HepG2 (cell line): ENCODE data around the gene CSTPP1. TPM values are rescaled to one million over a fixed set of nuclear protein-coding genes. Genes with fewer than 3 reads are reported as not detected.

ENCODE experiments used
- ARHGAP35 ChIP-seq: sonication (generic); formaldehyde crosslinking; IDR thresholded peaks from 2 replicates; pipeline ENCODE4 v1.9.0; 2022; ENCODE audit warnings: mild to moderate bottlenecking, inconsistent platforms, moderate library complexity, missing genetic modification reagents, borderline replicate concordance
- DMAP1 ChIP-seq: IDR thresholded peaks from 2 replicates; pipeline ENCODE4 v1.6.1; 2016
- FOXA3 ChIP-seq: IDR thresholded peaks from 2 replicates; pipeline ENCODE4 v1.6.1; 2016; ENCODE audit warnings: missing genetic modification reagents, missing compliant biosample characterization
- HIC2 ChIP-seq: sonication (generic); formaldehyde crosslinking; IDR thresholded peaks from 2 replicates; pipeline ENCODE4 v1.9.0; 2022; ENCODE audit warnings: low read depth, missing genetic modification reagents
- MXD3 ChIP-seq: IDR thresholded peaks from 2 replicates; pipeline ENCODE4 v1.6.1; 2016; ENCODE audit warnings: mild to moderate bottlenecking, missing biosample characterization, missing genetic modification reagents
- NR2F6 ChIP-seq, 2 experiments: IDR thresholded peaks; 2 replicates each; pipeline ENCODE4 v1.6.1; 2016; ENCODE audit warnings: antibody characterized with exemption in 1 of 2, mild to moderate bottlenecking in 1 of 2
- PHF20 ChIP-seq: sonication (generic); formaldehyde crosslinking; IDR thresholded peaks from 2 replicates; pipeline ENCODE4 v1.5.0; 2020; ENCODE audit warnings: mild to moderate bottlenecking, missing genetic modification reagents
- PHF5A ChIP-seq: IDR thresholded peaks from one replicate; pipeline ENCODE4 v1.6.1; 2018; ENCODE audit warnings: low read depth, missing genetic modification reagents; ENCODE audit not compliant: unreplicated experiment
- POGK ChIP-seq: sonication (generic); formaldehyde crosslinking; conservative IDR thresholded peaks from 2 replicates; pipeline ENCODE4 v1.8.0; 2022; ENCODE audit warnings: mild to moderate bottlenecking, moderate library complexity, missing genetic modification reagents
- POLR2G ChIP-seq: fragments of 200-400 bp; formaldehyde crosslinking; IDR thresholded peaks from 2 replicates; pipeline ENCODE4 v1.6.1; 2018; ENCODE audit warnings: mild to moderate bottlenecking, low read depth, low read length, moderate library complexity
- RCOR2 ChIP-seq: IDR thresholded peaks from 2 replicates; pipeline ENCODE4 v1.6.1; 2016; ENCODE audit warnings: missing biosample characterization, missing genetic modification reagents
- ZBTB10 ChIP-seq: sonication (generic); formaldehyde crosslinking; IDR thresholded peaks from 2 replicates; pipeline ENCODE4 v1.4.0; 2020; ENCODE audit warnings: missing genetic modification reagents, borderline replicate concordance
- ZNF224 ChIP-seq: sonication (generic); formaldehyde crosslinking; IDR thresholded peaks from 2 replicates; pipeline ENCODE4 v1.5.0; 2020; ENCODE audit warnings: mild to moderate bottlenecking, missing genetic modification reagents
- ZNF264 ChIP-seq: sonication (generic); formaldehyde crosslinking; IDR thresholded peaks from 2 replicates; pipeline ENCODE4 v1.4.0; 2020; ENCODE audit warnings: missing genetic modification reagents
- ZNF512 ChIP-seq: sonication (generic); formaldehyde crosslinking; IDR thresholded peaks from 2 replicates; pipeline ENCODE4 v1.4.0; 2020; ENCODE audit warnings: mild to moderate bottlenecking, missing genetic modification reagents
- ZNF564 ChIP-seq: sonication (generic); formaldehyde crosslinking; IDR thresholded peaks from 2 replicates; pipeline ENCODE4 v1.8.1; 2023; ENCODE audit warnings: mild to moderate bottlenecking, missing genetic modification reagents
- ZSCAN29 ChIP-seq: sonication (generic); formaldehyde crosslinking; conservative IDR thresholded peaks from 2 replicates; pipeline ENCODE4 v1.4.0; 2020; ENCODE audit warnings: mild to moderate bottlenecking, missing genetic modification reagents
- polyA plus RNA-seq, 8 experiments: library from polyadenylated mRNA; depleted of rRNA in 3 of 8; stranded (reverse) in 7 of 8; unstranded in 1 of 8; fragments of >200 nt; fragmentation: Illumina TruSeq in 4 of 8; extraction: Trizol in 4 of 8; gene quantifications; 2 replicates each; pipeline versions ENCODE4 v1.2.1 to v1.2.3, GENCODE V29; 2011 to 2016; ENCODE audit warnings: low read depth in 4 of 8, missing spikeins in 1 of 8, mixed read lengths in 1 of 8; ENCODE audit not compliant: insufficient read depth in 1 of 8
- total RNA-seq, 5 experiments: library from RNA; depleted of rRNA; stranded (reverse); fragments of >200 nt; fragmentation: Illumina TruSeq; extraction: Trizol; gene quantifications; 2 replicates each; pipeline ENCODE4 v1.2.3, GENCODE V29; 2016; ENCODE audit warnings: low read depth in 1 of 5
- TF ChIP-seq, protein P1 (sequence below): IDR thresholded peaks from 2 replicates; pipeline ENCODE4 v1.6.1; 2016; ENCODE audit warnings: missing compliant biosample characterization, missing genetic modification reagents, borderline replicate concordance
- TF ChIP-seq, protein P2 (sequence below): sonication (generic); formaldehyde crosslinking; IDR thresholded peaks from 2 replicates; pipeline ENCODE4 v1.4.0; 2020; ENCODE audit warnings: mild to moderate bottlenecking, missing genetic modification reagents

Gene CSTPP1
- total and polyA plus RNA-seq, 2 of the 13 experiments (the other 11 are each of a cell fraction or from before 2014, with no cell fraction given) = 12.3 to 14.6 TPM

- TF ChIP-seq ZNF512 (CRISPR knock-in tag) (no peak), FOXA3 (CRISPR knock-in tag) (no peak), ZBTB10 (peak; percentile 96), POLR2G (peak; percentile 51; the same call in 1 of the 2 replicates), RCOR2 (CRISPR knock-in tag) (no peak), HIC2 (CRISPR knock-in tag) (no peak), NR2F6 (IDR thresholded peaks at IDR 0.05) (peak; percentile 31; the same call in 1 of the 2 replicates), NR2F6 (CRISPR knock-in tag; IDR thresholded peaks at IDR 0.05) (no peak), PHF5A (no peak), ZSCAN29 (CRISPR knock-in tag) (no peak), MXD3 (CRISPR knock-in tag) (0 out of 2 replicates have a peak, but pooled peaks have one; percentile 1), ZNF224 (CRISPR knock-in tag) (peak; percentile 37; the same call in 1 of the 2 replicates), ZNF564 (no peak), DMAP1 (CRISPR knock-in tag) (0 out of 2 replicates have a peak, but pooled peaks have one; percentile 32), ZNF264 (CRISPR knock-in tag) (peak; percentile 43; the same call in 1 of the 2 replicates), POGK (CRISPR knock-in tag) (no peak), PHF20 (0 out of 2 replicates have a peak, but pooled peaks have one; percentile 14), ARHGAP35 (CRISPR knock-in tag) (no peak)
- TF ChIP-seq, protein P1, sequence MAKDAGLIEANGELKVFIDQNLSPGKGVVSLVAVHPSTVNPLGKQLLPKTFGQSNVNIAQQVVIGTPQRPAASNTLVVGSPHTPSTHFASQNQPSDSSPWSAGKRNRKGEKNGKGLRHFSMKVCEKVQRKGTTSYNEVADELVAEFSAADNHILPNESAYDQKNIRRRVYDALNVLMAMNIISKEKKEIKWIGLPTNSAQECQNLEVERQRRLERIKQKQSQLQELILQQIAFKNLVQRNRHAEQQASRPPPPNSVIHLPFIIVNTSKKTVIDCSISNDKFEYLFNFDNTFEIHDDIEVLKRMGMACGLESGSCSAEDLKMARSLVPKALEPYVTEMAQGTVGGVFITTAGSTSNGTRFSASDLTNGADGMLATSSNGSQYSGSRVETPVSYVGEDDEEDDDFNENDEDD (CRISPR knock-in tag) = peak; percentile 35; the same call in 1 of the 2 replicates
- TF ChIP-seq, protein P2, sequence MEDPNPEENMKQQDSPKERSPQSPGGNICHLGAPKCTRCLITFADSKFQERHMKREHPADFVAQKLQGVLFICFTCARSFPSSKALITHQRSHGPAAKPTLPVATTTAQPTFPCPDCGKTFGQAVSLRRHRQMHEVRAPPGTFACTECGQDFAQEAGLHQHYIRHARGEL (CRISPR knock-in tag) = no peak
Measured at GRCh38 chr11:46917109-46917761, 19.3 kb upstream of the CSTPP1 start (continued).
